ENCODE data around the gene NSG2.
"Not testable (repeated sequence)": the region's sequence is repeated elsewhere in the genome, so short reads cannot be mapped to it uniquely, and the experiment has no call there.

The NSG2 gene

GRCh38 chr5:174101195-174101730, 55.8 kb downstream of the NSG2 start:
- Histone ChIP-seq H3K9me3 (replicated peaks; ENCODE audit: insufficient read depth, low read length) (no peaks in the 10 kb centered on the region), H4K20me1 (ENCODE audit: insufficient read depth, low read length) (no peaks in the 10 kb centered on the region), H3K27me3 (replicated peaks; ENCODE audit: insufficient read depth, low read length) (no peaks in the 10 kb centered on the region), H3K79me2 (ENCODE audit: low read length) (no peaks in the 10 kb centered on the region), H3K27ac (ENCODE audit: low read length) (no peak overlapping the region), H2AFZ (ENCODE audit: low read length) (no peak overlapping the region), H3K4me3 (ENCODE audit: low read length) (no peak overlapping the region), H3K9ac (ENCODE audit: low read length) (no peak overlapping the region), H3K4me1 (ENCODE audit: low read length) (no peaks in the 10 kb centered on the region), H3K36me3 (replicated peaks; ENCODE audit: insufficient read depth, low read length) (no peaks in the 10 kb centered on the region), H3K4me2 (ENCODE audit: low read depth, low read length) (no peak overlapping the region), H3K9me2 (replicated peaks; ENCODE audit: insufficient read depth, low read length) (no peaks in the 10 kb centered on the region), H3F3A (ENCODE audit: insufficient read depth, low read length) (no peaks in the 10 kb centered on the region)
- no peak for DNase-seq
- TF ChIP-seq EZH2 (optimal IDR thresholded peaks at IDR 0.05; ENCODE audit: low read depth, low read length) (no peak), EZH2phosphoT487 (IDR thresholded peaks at IDR 0.05; ENCODE audit: low read length) (no peak), CTCF (IDR thresholded peaks at IDR 0.05; ENCODE audit: low read length) (no peak)

GRCh38 chr5:174102574-174102973, 57.1 kb downstream of the NSG2 start:
- not testable (repeated sequence) for H3F3A ChIP-seq (ENCODE audit: insufficient read depth, low read length); H3K27ac ChIP-seq (ENCODE audit: low read length); H3K79me2 ChIP-seq (ENCODE audit: low read length); DNase-seq; H3K9ac ChIP-seq (ENCODE audit: low read length); H2AFZ ChIP-seq (ENCODE audit: low read length); H3K4me3 ChIP-seq (ENCODE audit: low read length); H3K9me3 ChIP-seq (replicated peaks; ENCODE audit: insufficient read depth, low read length); H3K36me3 ChIP-seq (replicated peaks; ENCODE audit: insufficient read depth, low read length); H3K4me2 ChIP-seq (ENCODE audit: low read depth, low read length); H3K4me1 ChIP-seq (ENCODE audit: low read length); H3K9me2 ChIP-seq (replicated peaks; ENCODE audit: insufficient read depth, low read length); H4K20me1 ChIP-seq (ENCODE audit: insufficient read depth, low read length); H3K27me3 ChIP-seq (replicated peaks; ENCODE audit: insufficient read depth, low read length)

- Histone ChIP-seq H3K79me2 (ENCODE audit: low read length) (no peaks in the 10 kb centered on the region), H3K27ac (ENCODE audit: low read length) (no peak overlapping the region), H4K20me1 (ENCODE audit: insufficient read depth, low read length) (no peaks in the 10 kb centered on the region), H3K9me2 (replicated peaks; ENCODE audit: insufficient read depth, low read length) (no peaks in the 10 kb centered on the region), H3K27me3 (replicated peaks; ENCODE audit: insufficient read depth, low read length) (no peaks in the 10 kb centered on the region), H3K36me3 (replicated peaks; ENCODE audit: insufficient read depth, low read length) (no peaks in the 10 kb centered on the region), H3K4me3 (ENCODE audit: low read length) (no peak overlapping the region), H3K9me3 (replicated peaks; ENCODE audit: insufficient read depth, low read length) (no peaks in the 10 kb centered on the region), H3K9ac (ENCODE audit: low read length) (no peak overlapping the region), H2AFZ (ENCODE audit: low read length) (no peak overlapping the region), H3K4me1 (ENCODE audit: low read length) (no peaks in the 10 kb centered on the region), H3F3A (ENCODE audit: insufficient read depth, low read length) (no peaks in the 10 kb centered on the region), H3K4me2 (ENCODE audit: low read depth, low read length) (no peak overlapping the region)
- TF ChIP-seq EZH2phosphoT487 (IDR thresholded peaks at IDR 0.05; ENCODE audit: low read length) (no peak), EZH2 (optimal IDR thresholded peaks at IDR 0.05; ENCODE audit: low read depth, low read length) (no peak), CTCF (IDR thresholded peaks at IDR 0.05; ENCODE audit: low read length) (no peak)
- no peak for DNase-seq
These were observed 61.6 kb downstream of the NSG2 start for GRCh38 chr5:174106997-174107655.

GRCh38 chr5:174108745-174109144, 63.2 kb downstream of the NSG2 start:
- no peaks in the 10 kb centered on the region for H3K36me3 ChIP-seq (replicated peaks; ENCODE audit: insufficient read depth, low read length)
- TF ChIP-seq EZH2phosphoT487 (IDR thresholded peaks at IDR 0.05; ENCODE audit: low read length): no peak
- no peak for TF ChIP-seq CTCF (IDR thresholded peaks at IDR 0.05; ENCODE audit: low read length)
- no peak for TF ChIP-seq EZH2 (optimal IDR thresholded peaks at IDR 0.05; ENCODE audit: low read depth, low read length)

More at GRCh38 chr5:174108745-174109144, 63.2 kb downstream of the NSG2 start:
- Histone ChIP-seq H2AFZ (ENCODE audit: low read length) (no peak overlapping the region), H4K20me1 (ENCODE audit: insufficient read depth, low read length) (no peaks in the 10 kb centered on the region), H3K4me1 (ENCODE audit: low read length) (no peaks in the 10 kb centered on the region), H3K9me3 (replicated peaks; ENCODE audit: insufficient read depth, low read length) (no peaks in the 10 kb centered on the region), H3K27ac (ENCODE audit: low read length) (no peak overlapping the region), H3K79me2 (ENCODE audit: low read length) (no peaks in the 10 kb centered on the region), H3F3A (ENCODE audit: insufficient read depth, low read length) (no peaks in the 10 kb centered on the region), H3K9ac (ENCODE audit: low read length) (no peak overlapping the region), H3K9me2 (replicated peaks; ENCODE audit: insufficient read depth, low read length) (no peaks in the 10 kb centered on the region), H3K27me3 (replicated peaks; ENCODE audit: insufficient read depth, low read length) (no peaks in the 10 kb centered on the region), H3K4me2 (ENCODE audit: low read depth, low read length) (no peak overlapping the region), H3K4me3 (ENCODE audit: low read length) (no peak overlapping the region)
- DNase-seq: no peak

Data from MM.1S (cell line).